ENCODE data around the gene LEAP2. TPM values are rescaled to one million over a fixed set of nuclear protein-coding genes. Genes with fewer than 3 reads are reported as not detected.

The LEAP2 gene
- polyA plus RNA-seq, 1 donor from 2014 or later, result 1.6 TPM

DNA sequence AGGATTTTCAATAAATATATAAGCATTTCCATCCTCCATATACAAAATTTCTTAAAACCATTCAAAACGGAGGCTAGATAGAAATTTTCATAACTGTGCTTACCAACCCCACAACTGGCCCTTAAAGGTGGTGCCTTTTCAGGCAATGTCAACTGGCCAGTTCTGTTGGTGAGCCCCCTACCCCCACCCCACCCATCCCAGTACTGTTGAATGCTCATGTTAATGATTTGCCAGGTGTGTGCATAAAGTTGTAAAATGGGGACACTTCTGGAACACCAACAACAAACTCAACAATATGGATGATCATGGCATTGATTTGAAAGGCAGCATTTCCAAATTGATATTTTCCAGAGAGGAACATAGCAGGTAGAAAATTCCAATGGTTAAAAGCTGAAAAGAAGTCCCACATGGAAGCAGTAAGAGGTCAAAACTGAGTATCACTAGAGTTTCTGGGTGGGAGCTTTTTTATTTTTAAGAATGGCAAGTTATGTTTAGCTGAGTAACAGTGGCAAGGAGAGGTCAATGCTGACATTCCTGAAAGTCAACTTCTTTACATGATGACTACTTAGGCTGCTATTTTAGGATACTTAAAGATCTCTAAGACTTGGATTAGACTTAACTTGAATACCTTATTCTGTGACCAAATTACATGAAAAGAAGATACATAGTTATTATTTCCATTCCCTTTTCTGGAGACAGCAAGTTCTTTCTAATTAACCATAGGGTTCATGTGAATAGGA lies 2.7 kb downstream of the LEAP2 start:
- no peak overlapping the region for H3K4me2 ChIP-seq (ENCODE audit: low read length)
- no peak overlapping the region for H3K9ac ChIP-seq (ENCODE audit: low read length)
- H3K9me2 ChIP-seq (ENCODE audit: insufficient read depth, low read length), result no peaks in the 10 kb centered on the region
- peaks cover 7% of the 10 kb centered on the region for H3K36me3 ChIP-seq (ENCODE audit: insufficient read depth, low read length)
- H3K27ac ChIP-seq (ENCODE audit: low read length), result no peak overlapping the region
- no peak overlapping the region for H3K4me3 ChIP-seq (ENCODE audit: low read length)
- H3K27me3 ChIP-seq (ENCODE audit: insufficient read depth, low read depth, low read length), result no peaks in the 10 kb centered on the region
- H4K20me1 ChIP-seq (ENCODE audit: insufficient read depth), result no peaks in the 10 kb centered on the region
- no peak for TF ChIP-seq EP300 (conservative IDR thresholded peaks at IDR 0.05; ENCODE audit: poor library complexity, severe bottlenecking)
- no peak for TF ChIP-seq POLR2AphosphoS5 (IDR thresholded peaks at IDR 0.05)
- TF ChIP-seq SMC3 (conservative IDR thresholded peaks at IDR 0.05; ENCODE audit: poor library complexity), result no peak
- TF ChIP-seq, protein P1, sequence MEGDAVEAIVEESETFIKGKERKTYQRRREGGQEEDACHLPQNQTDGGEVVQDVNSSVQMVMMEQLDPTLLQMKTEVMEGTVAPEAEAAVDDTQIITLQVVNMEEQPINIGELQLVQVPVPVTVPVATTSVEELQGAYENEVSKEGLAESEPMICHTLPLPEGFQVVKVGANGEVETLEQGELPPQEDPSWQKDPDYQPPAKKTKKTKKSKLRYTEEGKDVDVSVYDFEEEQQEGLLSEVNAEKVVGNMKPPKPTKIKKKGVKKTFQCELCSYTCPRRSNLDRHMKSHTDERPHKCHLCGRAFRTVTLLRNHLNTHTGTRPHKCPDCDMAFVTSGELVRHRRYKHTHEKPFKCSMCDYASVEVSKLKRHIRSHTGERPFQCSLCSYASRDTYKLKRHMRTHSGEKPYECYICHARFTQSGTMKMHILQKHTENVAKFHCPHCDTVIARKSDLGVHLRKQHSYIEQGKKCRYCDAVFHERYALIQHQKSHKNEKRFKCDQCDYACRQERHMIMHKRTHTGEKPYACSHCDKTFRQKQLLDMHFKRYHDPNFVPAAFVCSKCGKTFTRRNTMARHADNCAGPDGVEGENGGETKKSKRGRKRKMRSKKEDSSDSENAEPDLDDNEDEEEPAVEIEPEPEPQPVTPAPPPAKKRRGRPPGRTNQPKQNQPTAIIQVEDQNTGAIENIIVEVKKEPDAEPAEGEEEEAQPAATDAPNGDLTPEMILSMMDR (IDR thresholded peaks at IDR 0.05; ENCODE audit: poor library complexity, severe bottlenecking), result no peak
- no peak for TF ChIP-seq EZH2 (IDR thresholded peaks at IDR 0.05; ENCODE audit: borderline replicate concordance, insufficient read depth, low read length, poor library complexity, severe bottlenecking)
- H3K79me2 ChIP-seq (replicated peaks; ENCODE audit: insufficient read depth, low read length), result peaks cover 3% of the 10 kb centered on the region
- H2AFZ ChIP-seq (ENCODE audit: low read depth, low read length), result no peak overlapping the region
- H3K9me3 ChIP-seq (ENCODE audit: low read length), result no peaks in the 10 kb centered on the region
- no peaks in the 10 kb centered on the region for H3F3A ChIP-seq (ENCODE audit: insufficient read depth, low read length, poor library complexity, severe bottlenecking)

GRCh38 chr5:132877466-132877865 lies 4.0 kb downstream of the LEAP2 start:
- Histone ChIP-seq H3K4me2 (ENCODE audit: low read length) (no peak overlapping the region), H3K9ac (ENCODE audit: low read length) (no peak overlapping the region), H3K9me2 (ENCODE audit: insufficient read depth, low read length) (no peaks in the 10 kb centered on the region), H3F3A (ENCODE audit: insufficient read depth, low read length, poor library complexity, severe bottlenecking) (no peaks in the 10 kb centered on the region), H3K27ac (ENCODE audit: low read length) (no peak overlapping the region), H3K79me2 (replicated peaks; ENCODE audit: insufficient read depth, low read length) (peaks cover 3% of the 10 kb centered on the region), H3K9me3 (ENCODE audit: low read length) (no peaks in the 10 kb centered on the region), H2AFZ (ENCODE audit: low read depth, low read length) (no peak overlapping the region), H3K36me3 (ENCODE audit: insufficient read depth, low read length) (peaks cover 7% of the 10 kb centered on the region), H3K27me3 (ENCODE audit: insufficient read depth, low read depth, low read length) (no peaks in the 10 kb centered on the region), H3K4me3 (ENCODE audit: low read length) (no peak overlapping the region), H4K20me1 (ENCODE audit: insufficient read depth) (no peaks in the 10 kb centered on the region)
- no peak for TF ChIP-seq POLR2AphosphoS5 (IDR thresholded peaks at IDR 0.05)
- no peak for TF ChIP-seq EP300 (conservative IDR thresholded peaks at IDR 0.05; ENCODE audit: poor library complexity, severe bottlenecking)
- TF ChIP-seq RAD21 (conservative IDR thresholded peaks at IDR 0.05), result no peak
- TF ChIP-seq, protein P2, sequence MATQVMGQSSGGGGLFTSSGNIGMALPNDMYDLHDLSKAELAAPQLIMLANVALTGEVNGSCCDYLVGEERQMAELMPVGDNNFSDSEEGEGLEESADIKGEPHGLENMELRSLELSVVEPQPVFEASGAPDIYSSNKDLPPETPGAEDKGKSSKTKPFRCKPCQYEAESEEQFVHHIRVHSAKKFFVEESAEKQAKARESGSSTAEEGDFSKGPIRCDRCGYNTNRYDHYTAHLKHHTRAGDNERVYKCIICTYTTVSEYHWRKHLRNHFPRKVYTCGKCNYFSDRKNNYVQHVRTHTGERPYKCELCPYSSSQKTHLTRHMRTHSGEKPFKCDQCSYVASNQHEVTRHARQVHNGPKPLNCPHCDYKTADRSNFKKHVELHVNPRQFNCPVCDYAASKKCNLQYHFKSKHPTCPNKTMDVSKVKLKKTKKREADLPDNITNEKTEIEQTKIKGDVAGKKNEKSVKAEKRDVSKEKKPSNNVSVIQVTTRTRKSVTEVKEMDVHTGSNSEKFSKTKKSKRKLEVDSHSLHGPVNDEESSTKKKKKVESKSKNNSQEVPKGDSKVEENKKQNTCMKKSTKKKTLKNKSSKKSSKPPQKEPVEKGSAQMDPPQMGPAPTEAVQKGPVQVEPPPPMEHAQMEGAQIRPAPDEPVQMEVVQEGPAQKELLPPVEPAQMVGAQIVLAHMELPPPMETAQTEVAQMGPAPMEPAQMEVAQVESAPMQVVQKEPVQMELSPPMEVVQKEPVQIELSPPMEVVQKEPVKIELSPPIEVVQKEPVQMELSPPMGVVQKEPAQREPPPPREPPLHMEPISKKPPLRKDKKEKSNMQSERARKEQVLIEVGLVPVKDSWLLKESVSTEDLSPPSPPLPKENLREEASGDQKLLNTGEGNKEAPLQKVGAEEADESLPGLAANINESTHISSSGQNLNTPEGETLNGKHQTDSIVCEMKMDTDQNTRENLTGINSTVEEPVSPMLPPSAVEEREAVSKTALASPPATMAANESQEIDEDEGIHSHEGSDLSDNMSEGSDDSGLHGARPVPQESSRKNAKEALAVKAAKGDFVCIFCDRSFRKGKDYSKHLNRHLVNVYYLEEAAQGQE (IDR thresholded peaks at IDR 0.05; ENCODE audit: borderline replicate concordance), result no peak

DNA sequence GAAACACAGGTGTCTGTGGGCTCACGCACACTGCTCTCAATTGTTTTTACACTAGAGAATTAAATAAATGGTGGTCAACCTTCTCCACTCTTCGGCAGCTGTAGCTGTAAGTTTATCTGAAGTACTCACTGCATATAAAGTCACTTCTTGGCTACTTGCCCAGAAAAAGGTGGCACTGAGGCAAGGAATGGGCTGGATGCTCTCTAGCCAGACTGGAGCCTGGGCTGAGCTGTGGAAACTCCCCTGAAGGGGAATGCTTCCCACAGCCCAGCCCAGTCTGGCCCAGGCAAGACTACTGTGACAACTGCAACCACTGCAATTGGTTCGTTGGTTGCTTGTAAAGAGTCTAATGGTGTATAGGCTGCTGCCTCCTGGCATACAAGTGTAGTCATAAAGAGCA lies 4.5 kb downstream of the LEAP2 start:
- peaks cover 3% of the 10 kb centered on the region for H3K79me2 ChIP-seq (replicated peaks; ENCODE audit: insufficient read depth, low read length)
- H3K36me3 ChIP-seq (ENCODE audit: insufficient read depth, low read length), result peaks cover 3% of the 10 kb centered on the region
- no peaks in the 10 kb centered on the region for H3F3A ChIP-seq (ENCODE audit: insufficient read depth, low read length, poor library complexity, severe bottlenecking)
- H3K9me2 ChIP-seq (ENCODE audit: insufficient read depth, low read length), result no peaks in the 10 kb centered on the region
- no peaks in the 10 kb centered on the region for H3K9me3 ChIP-seq (ENCODE audit: low read length)
- no peak overlapping the region for H3K9ac ChIP-seq (ENCODE audit: low read length)
- no peak for TF ChIP-seq SMC3 (conservative IDR thresholded peaks at IDR 0.05; ENCODE audit: poor library complexity)
- TF ChIP-seq MXI1 (conservative IDR thresholded peaks at IDR 0.05; ENCODE audit: poor library complexity, severe bottlenecking), result no peak
- TF ChIP-seq EZH2 (IDR thresholded peaks at IDR 0.05; ENCODE audit: borderline replicate concordance, insufficient read depth, low read length, poor library complexity, severe bottlenecking), result no peak
- TF ChIP-seq RAD21 (conservative IDR thresholded peaks at IDR 0.05), result no peak
- TF ChIP-seq POLR2AphosphoS5 (IDR thresholded peaks at IDR 0.05), result no peak
- no peak for TF ChIP-seq EP300 (conservative IDR thresholded peaks at IDR 0.05; ENCODE audit: poor library complexity, severe bottlenecking)
- TF ChIP-seq TAF1 (IDR thresholded peaks at IDR 0.05; ENCODE audit: low read depth), result no peak
- TF ChIP-seq, protein P2 (IDR thresholded peaks at IDR 0.05; ENCODE audit: borderline replicate concordance), result no peak
- TF ChIP-seq, protein P1 (IDR thresholded peaks at IDR 0.05; ENCODE audit: poor library complexity, severe bottlenecking), result no peak
- no peak overlapping the region for H3K27ac ChIP-seq (ENCODE audit: low read length)
- H3K4me2 ChIP-seq (ENCODE audit: low read length), result no peak overlapping the region
- no peak overlapping the region for H2AFZ ChIP-seq (ENCODE audit: low read depth, low read length)
- no peaks in the 10 kb centered on the region for H3K27me3 ChIP-seq (ENCODE audit: insufficient read depth, low read depth, low read length)
- no peaks in the 10 kb centered on the region for H4K20me1 ChIP-seq (ENCODE audit: insufficient read depth)
- H3K4me3 ChIP-seq (ENCODE audit: low read length), result no peak overlapping the region
